Measurements from ENCODE around the gene SRPK3. TPM values are rescaled to one million over a fixed set of nuclear protein-coding genes. Genes with fewer than 3 reads are reported as not detected.

The SRPK3 gene, protein sequence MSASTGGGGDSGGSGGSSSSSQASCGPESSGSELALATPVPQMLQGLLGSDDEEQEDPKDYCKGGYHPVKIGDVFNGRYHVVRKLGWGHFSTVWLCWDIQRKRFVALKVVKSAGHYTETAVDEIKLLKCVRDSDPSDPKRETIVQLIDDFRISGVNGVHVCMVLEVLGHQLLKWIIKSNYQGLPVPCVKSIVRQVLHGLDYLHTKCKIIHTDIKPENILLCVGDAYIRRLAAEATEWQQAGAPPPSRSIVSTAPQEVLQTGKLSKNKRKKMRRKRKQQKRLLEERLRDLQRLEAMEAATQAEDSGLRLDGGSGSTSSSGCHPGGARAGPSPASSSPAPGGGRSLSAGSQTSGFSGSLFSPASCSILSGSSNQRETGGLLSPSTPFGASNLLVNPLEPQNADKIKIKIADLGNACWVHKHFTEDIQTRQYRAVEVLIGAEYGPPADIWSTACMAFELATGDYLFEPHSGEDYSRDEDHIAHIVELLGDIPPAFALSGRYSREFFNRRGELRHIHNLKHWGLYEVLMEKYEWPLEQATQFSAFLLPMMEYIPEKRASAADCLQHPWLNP
- not detected for total RNA-seq

DNA sequence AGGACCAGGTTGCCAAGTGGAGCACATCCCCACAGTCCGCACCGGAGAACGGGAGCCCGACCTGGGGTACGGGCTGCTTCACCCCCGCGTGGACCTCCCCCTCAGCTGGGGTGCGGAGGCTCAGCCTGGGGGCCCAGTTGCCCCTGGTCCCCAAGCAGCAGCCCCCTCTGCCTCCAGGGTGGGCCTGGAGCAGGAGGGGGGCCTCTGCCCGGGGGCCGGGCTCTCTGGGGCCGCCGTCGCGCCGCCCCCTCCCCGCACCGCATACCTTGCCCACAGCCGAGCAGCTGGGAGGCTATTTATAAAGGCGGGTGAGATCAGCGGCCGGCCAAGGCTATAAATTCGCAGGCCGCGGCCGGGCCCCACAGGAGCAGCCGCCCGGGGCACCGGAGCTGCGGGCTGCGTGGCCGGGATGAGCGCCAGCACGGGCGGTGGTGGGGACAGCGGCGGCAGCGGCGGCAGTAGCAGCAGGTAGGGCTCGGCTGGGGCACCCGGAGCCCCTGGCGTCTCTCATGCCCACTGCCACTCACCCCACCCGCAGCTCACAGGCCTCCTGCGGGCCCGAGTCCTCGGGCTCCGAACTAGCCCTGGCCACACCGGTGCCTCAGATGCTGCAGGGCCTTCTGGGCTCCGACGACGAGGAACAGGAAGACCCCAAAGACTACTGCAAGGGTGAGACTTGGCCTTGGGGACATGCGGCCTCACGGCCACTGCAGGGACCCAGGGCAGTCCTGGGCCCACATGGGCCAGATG is at the start of gene SRPK3:
SRPK3 (plus strand) TSS at position 364 of the 750 bp plus-strand sequence; CDS start at position 410, 46 bp downstream.
- H3K4me3 Mint-ChIP-seq, result no peak within 1 kb of the TSS
- ATAC-seq (no peak), DNase-seq (no peak)
- peaks cover 6% of the 10 kb centered on the region for H3K4me1 Mint-ChIP-seq
- H3K27me3 Mint-ChIP-seq, result peaks cover 3% of the 10 kb centered on the region
- no peaks in the 10 kb centered on the region for H3K36me3 Mint-ChIP-seq (ENCODE audit: low read depth)
- CTCF ChIA-PET, result interaction anchor here (0.7 to 1.2 kb wide), 3 partner anchors 67 to 144 kb away, joined by 3 read pairs; no protein-coding TSS in a partner anchor
- H3K9me3 Mint-ChIP-seq (ENCODE audit: low read depth), result no peaks in the 10 kb centered on the region
- H3K27ac Mint-ChIP-seq, result no peak within 1 kb of the TSS
- intact Hi-C loops (cut with DNase I, micrococcal nuclease), result no loop called here
- POLR2A ChIA-PET, result no interaction called here

DNA sequence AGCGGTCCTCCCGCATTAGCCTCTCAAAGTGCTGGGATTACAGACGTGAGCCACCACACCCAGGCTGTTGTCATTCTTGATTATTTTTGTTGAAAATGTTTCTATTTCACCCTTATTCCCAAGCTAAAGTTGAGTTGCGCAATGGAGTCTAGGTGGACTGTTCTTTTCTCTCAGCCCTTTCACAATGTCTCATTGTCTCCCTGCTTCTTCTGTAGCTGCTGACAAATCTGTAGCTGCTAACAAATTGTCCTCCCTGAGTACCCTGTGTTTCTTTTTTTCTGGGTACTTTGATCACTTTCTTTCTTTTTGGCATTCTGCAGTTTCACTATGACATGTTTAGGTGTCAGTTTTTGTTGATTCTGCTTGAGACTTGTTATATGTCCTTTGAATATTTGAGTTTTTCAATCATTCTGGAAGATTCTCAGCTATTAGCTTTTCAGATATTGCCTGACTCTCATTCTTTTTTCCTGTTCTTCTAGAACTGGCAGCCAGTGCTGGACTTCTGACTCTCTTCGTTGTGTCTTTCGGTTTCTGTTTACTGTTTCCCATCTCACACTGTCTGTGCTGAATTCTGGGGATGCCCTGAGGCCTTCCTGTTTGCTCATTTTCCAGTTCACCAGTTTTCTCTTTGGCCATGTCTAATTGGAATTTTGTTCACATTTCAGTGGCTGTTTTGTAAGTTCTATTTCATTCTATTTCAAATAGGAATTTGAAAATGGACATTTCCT is 49.6 kb upstream of the SRPK3 start:
- peak overlapping the region; percentile 28 for H3K27ac Mint-ChIP-seq
- DNase-seq (no peak), ATAC-seq (peak; percentile 28)
- intact Hi-C loops (cut with DNase I, micrococcal nuclease), result no loop called here
- POLR2A ChIA-PET, result no interaction called here
- H3K4me1 Mint-ChIP-seq, result peaks cover 34% of the 10 kb centered on the region
- peaks cover 3% of the 10 kb centered on the region for H3K9me3 Mint-ChIP-seq (ENCODE audit: low read depth)
- H3K27me3 Mint-ChIP-seq, result no peaks in the 10 kb centered on the region
- CTCF ChIA-PET, result no interaction called here
- peaks cover 12% of the 10 kb centered on the region for H3K36me3 Mint-ChIP-seq (ENCODE audit: low read depth)
- H3K4me3 Mint-ChIP-seq, result no peak overlapping the region

DNA sequence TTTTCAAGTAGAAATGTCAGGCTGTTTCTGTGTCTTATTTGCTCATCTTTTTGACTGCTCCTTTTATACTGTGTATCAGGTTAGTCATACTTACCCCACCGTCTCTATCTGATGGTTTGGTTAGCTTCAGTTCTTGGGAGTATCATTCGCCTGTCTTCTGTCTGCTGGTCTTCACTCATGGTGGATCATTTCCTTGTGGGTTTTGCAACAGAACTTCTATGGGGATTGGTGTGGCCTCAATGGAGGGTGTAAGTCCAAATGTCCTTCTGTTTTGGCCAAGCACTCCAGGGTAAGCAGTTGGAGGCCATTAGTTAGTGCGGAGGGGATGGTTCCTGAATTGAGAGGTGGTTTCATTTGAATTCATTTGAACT is 49.0 kb upstream of the SRPK3 start:
- CTCF ChIA-PET, result no interaction called here
- Mint-ChIP-seq H3K4me1 (peaks cover 33% of the 10 kb centered on the region), H3K4me3 (no peak overlapping the region), H3K27ac (peak overlapping the region; percentile 28), H3K9me3 (ENCODE audit: low read depth) (peaks cover 3% of the 10 kb centered on the region), H3K27me3 (no peaks in the 10 kb centered on the region), H3K36me3 (ENCODE audit: low read depth) (peaks cover 12% of the 10 kb centered on the region)
- intact Hi-C loops (cut with DNase I, micrococcal nuclease), result no loop called here
- ATAC-seq (no peak), DNase-seq (no peak)
- POLR2A ChIA-PET, result no interaction called here

DNA sequence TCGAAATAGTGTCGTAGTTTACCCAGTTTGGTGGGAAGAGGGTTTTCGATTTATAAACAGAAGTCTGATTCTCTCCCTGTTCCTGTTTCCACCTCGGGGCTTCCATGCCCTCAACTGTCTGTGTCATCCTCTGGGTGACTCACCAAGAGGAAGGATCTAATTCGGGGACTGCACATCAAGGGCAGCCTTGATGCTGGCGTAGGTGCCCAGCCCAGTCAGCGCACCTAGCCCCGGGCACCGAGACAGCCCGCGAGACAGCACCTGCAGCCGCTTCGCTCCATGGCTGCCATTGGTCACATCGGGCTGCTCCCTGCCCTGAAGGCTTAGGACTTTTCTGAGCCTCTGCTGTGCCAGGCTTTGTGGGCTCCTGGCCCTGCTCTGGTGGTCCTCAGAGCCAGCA is 48.4 kb upstream of the SRPK3 start:
- H3K9me3 Mint-ChIP-seq (ENCODE audit: low read depth), result peaks cover 3% of the 10 kb centered on the region
- H3K4me1 Mint-ChIP-seq, result peaks cover 27% of the 10 kb centered on the region
- H3K27me3 Mint-ChIP-seq, result no peaks in the 10 kb centered on the region
- DNase-seq (no peak), ATAC-seq (no peak)
- peaks cover 12% of the 10 kb centered on the region for H3K36me3 Mint-ChIP-seq (ENCODE audit: low read depth)
- ChIA-PET CTCF (no interaction called here), POLR2A (no interaction called here)
- intact Hi-C loops (cut with DNase I, micrococcal nuclease), result no loop called here
- no peak overlapping the region for H3K27ac Mint-ChIP-seq
- H3K4me3 Mint-ChIP-seq, result no peak overlapping the region

DNA sequence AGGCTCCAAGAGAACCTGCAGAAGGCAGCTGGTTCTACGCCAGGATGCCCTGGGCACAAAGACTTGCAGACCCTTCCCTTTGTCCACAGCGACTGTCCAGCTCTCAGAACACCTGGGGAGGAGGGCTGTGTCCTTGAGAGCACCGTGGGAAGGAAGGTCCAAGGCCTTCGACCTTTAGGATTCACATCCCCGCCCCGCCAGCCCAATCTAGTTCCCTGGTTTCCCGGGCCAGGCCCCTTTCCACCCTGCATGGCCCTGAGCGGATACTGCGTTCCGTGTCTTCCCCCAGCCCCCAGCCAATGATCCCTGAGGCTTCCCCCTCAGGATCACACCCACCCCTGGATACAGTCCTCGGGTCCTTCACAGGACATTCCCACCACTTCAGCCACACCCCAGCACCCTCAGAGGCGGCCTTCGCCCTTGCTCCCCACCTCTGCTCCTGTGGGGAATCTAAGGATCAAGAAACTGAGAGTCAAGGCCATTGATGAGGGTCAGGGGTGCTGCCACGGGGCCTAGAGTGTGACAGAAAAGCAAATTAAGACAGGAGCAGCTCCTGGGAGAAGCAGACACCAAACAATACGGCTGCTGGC is 47.1 kb upstream of the SRPK3 start:
- ChIA-PET CTCF (no interaction called here), POLR2A (no interaction called here)
- peaks cover 12% of the 10 kb centered on the region for H3K36me3 Mint-ChIP-seq (ENCODE audit: low read depth)
- H3K4me1 Mint-ChIP-seq, result peaks cover 26% of the 10 kb centered on the region
- no peak for ATAC-seq
- H3K4me3 Mint-ChIP-seq, result no peak overlapping the region
- peaks cover 3% of the 10 kb centered on the region for H3K9me3 Mint-ChIP-seq (ENCODE audit: low read depth)
- no peaks in the 10 kb centered on the region for H3K27me3 Mint-ChIP-seq
- intact Hi-C loops (cut with DNase I, micrococcal nuclease), result no loop called here
- no peak overlapping the region for H3K27ac Mint-ChIP-seq
- no peak for DNase-seq

DNA sequence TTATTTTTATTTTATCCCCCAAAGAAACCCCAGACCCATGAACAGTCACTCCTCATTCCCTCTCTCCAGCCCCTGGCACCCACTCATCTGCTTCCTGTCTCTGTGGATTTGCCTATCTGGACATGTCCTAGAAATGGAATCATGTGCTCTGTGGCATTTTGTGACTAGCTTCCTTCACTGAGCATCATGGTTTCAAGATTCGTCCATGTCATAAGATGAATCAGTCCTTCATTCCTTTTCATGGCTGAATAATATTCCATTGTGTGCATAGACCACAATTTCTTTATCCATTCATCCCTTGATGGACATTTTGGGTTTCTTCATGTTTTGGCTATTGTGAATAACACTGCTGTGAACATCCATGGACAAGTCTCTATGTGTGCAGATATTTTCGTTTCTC is 46.0 kb upstream of the SRPK3 start:
- CTCF ChIA-PET, result interaction anchor here (0.7 kb wide), 1 partner anchor 52 kb away, joined by 3 read pairs; no protein-coding TSS in a partner anchor
- intact Hi-C loops (cut with DNase I, micrococcal nuclease), result no loop called here
- Mint-ChIP-seq H3K36me3 (ENCODE audit: low read depth) (peaks cover 12% of the 10 kb centered on the region), H3K4me3 (no peak overlapping the region), H3K4me1 (peaks cover 30% of the 10 kb centered on the region), H3K27ac (no peak overlapping the region), H3K27me3 (no peaks in the 10 kb centered on the region), H3K9me3 (ENCODE audit: low read depth) (peaks cover 3% of the 10 kb centered on the region)
- no peak for ATAC-seq
- DNase-seq, result no peak
- POLR2A ChIA-PET, result no interaction called here

DNA sequence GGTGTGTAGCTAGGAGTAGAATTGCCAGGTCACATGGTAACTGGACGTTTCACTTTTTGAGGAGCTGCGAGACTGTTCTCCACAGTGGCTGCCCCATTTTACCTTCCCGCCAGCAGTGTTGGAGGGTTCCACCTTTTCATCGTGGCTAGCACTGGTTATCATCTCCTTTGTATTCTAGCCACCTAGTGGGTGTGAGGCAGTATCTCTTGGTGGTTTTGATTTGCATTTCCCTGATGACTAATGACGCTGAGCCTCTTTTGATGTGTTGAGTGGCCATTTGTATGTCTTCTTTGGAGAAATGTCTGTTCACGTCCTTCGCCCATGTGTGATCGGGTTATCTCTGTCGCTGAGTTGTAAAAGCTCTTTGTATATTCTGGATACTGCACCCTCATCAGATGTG is 45.6 kb upstream of the SRPK3 start:
- H3K27ac Mint-ChIP-seq, result no peak overlapping the region
- no peaks in the 10 kb centered on the region for H3K27me3 Mint-ChIP-seq
- H3K36me3 Mint-ChIP-seq (ENCODE audit: low read depth), result peaks cover 12% of the 10 kb centered on the region
- no peak overlapping the region for H3K4me3 Mint-ChIP-seq
- intact Hi-C loops (cut with DNase I, micrococcal nuclease), result no loop called here
- ATAC-seq (peak; percentile 76), DNase-seq (peak; percentile 9)
- POLR2A ChIA-PET, result no interaction called here
- CTCF ChIA-PET, result interaction anchor here (0.7 kb wide), 1 partner anchor 51 kb away, joined by 3 read pairs; no protein-coding TSS in a partner anchor
- peaks cover 35% of the 10 kb centered on the region for H3K4me1 Mint-ChIP-seq
- peaks cover 3% of the 10 kb centered on the region for H3K9me3 Mint-ChIP-seq (ENCODE audit: low read depth)

DNA sequence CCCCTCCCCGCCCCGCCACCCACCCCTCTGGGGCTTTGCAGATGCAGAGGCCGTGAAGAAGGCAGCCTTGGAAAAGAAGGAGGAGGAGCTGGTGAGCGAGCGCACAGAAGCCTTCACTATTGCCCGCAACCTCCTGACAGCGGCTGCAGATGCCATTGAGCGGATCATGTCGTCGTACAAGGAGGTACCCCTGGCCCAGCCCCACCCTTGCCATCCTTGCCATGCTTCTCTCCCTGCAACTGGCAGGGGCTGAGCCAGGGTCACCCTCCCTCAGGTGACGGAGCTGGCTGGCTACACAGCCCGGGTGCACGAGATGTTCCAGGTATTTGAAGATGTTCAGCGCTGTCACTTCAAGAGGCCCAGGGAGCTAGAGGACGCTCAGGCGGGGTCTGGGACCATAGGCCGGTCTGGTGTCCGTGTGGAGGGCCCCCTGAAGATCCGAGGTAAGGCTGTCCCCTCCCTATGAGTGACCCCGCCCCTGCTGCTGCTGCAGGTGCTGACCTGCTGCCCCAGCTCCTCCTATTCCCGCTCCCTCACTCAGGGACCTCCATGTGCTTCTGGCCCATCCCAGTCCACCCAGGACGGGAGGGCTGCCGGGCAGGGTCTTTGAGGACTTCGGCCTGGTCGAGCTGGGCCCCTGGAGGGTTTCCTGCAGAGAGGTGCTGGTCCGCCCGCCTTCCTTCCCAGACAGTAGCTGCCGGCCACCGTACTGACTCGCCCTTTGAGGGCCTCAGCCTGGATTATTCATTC is 44.6 kb upstream of the SRPK3 start:
- intact Hi-C loops (cut with DNase I, micrococcal nuclease), result no loop called here
- peaks cover 34% of the 10 kb centered on the region for H3K4me1 Mint-ChIP-seq
- H3K27me3 Mint-ChIP-seq, result no peaks in the 10 kb centered on the region
- ATAC-seq (no peak), DNase-seq (no peak)
- ChIA-PET CTCF (no interaction called here), POLR2A (no interaction called here)
- H3K4me3 Mint-ChIP-seq, result no peak overlapping the region
- H3K27ac Mint-ChIP-seq, result no peak overlapping the region
- peaks cover 3% of the 10 kb centered on the region for H3K9me3 Mint-ChIP-seq (ENCODE audit: low read depth)
- peaks cover 10% of the 10 kb centered on the region for H3K36me3 Mint-ChIP-seq (ENCODE audit: low read depth)

DNA sequence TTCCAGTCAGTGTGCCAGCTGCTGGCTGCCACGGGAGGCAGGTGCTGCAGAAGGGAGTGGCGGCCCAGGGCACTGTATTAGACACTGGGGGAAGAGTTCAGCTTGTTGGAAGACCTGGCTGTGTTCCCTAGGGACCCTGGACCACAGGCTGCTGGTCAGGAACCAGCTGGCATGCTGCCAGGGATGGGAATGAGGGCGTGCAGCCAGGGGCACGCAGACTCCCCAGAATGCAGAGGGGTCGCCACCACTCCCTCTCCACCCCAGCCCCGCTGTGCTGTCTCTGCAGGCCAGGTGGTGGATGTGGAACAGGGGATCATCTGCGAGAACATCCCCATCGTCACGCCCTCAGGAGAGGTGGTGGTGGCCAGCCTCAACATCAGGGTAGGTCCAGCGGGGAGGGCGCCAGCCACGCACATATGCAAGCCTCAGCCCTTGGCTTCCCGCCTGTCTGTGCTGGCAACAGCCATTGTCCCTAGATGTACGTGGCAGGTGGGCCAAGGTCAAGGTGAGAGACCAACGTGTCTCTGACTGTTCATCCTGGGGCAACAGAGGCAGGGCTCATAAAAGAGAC is 43.9 kb upstream of the SRPK3 start:
- ChIA-PET CTCF (interaction anchor here (0.5 kb wide), 1 partner anchor 70 kb away, joined by 3 read pairs; no protein-coding TSS in a partner anchor), POLR2A (no interaction called here)
- H3K36me3 Mint-ChIP-seq (ENCODE audit: low read depth), result peaks cover 3% of the 10 kb centered on the region
- H3K4me3 Mint-ChIP-seq, result no peak overlapping the region
- H3K4me1 Mint-ChIP-seq, result peaks cover 28% of the 10 kb centered on the region
- no peaks in the 10 kb centered on the region for H3K27me3 Mint-ChIP-seq
- H3K27ac Mint-ChIP-seq, result no peak overlapping the region
- intact Hi-C loops (cut with DNase I, micrococcal nuclease), result no loop called here
- DNase-seq (no peak), ATAC-seq (no peak)
- H3K9me3 Mint-ChIP-seq (ENCODE audit: low read depth), result no peaks in the 10 kb centered on the region

DNA sequence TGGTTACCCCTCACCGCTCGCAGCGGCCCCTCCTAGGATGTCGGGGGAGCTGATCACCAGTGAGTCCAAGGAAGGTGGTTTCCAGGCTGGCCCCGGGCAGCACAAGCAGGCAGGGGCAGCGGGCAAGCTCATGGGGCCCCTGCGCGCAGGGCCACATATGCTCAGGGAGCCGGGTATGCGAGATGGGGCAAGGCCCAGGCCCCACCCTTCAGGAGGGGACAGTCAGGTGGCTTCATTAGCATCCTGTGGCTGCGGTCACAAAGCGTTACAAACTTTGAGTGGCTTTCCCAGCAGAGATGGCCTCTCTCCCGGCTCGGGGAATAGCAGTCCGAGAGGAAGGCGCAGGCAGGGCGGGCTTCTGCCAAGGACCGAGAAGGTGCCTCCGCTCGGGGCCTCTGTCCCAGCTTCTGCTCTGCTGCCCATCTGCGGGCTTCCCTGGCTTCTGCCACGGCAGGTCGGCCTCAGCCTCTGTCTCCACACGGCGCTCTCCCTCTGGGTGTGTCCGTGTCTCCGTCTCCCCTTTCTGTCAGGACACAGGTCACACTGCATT is 42.7 kb upstream of the SRPK3 start:
- ATAC-seq, result no peak
- H3K4me1 Mint-ChIP-seq, result peaks cover 27% of the 10 kb centered on the region
- DNase-seq, result no peak
- peaks cover 3% of the 10 kb centered on the region for H3K36me3 Mint-ChIP-seq (ENCODE audit: low read depth)
- CTCF ChIA-PET, result no interaction called here
- H3K27me3 Mint-ChIP-seq, result no peaks in the 10 kb centered on the region
- intact Hi-C loops (cut with DNase I, micrococcal nuclease), result no loop called here
- H3K9me3 Mint-ChIP-seq (ENCODE audit: low read depth), result no peaks in the 10 kb centered on the region
- no peak overlapping the region for H3K27ac Mint-ChIP-seq
- no peak overlapping the region for H3K4me3 Mint-ChIP-seq
- POLR2A ChIA-PET, result no interaction called here
